Natural killer cell (primary cell): Measurements from ENCODE around the gene DNMT1. TPM values are rescaled to one million over a fixed set of nuclear protein-coding genes. Genes with fewer than 3 reads are reported as not detected.
A peak's percentile ranks its signal among the peaks of the same experiment; 100 is the strongest.

Experiments
- ATAC-seq, 3 donors: fragments of 150-1000 bp in 2 of 3; fragments of 200-7000 bp in 1 of 3; cut with Tn5 transposase; 1 replicate in 1 of 3; 2 replicates in 2 of 3; pipeline ENCODE4 v1.10.0; 2021; ENCODE audit warnings: mild to moderate bottlenecking in 2 of 3, moderate library complexity in 2 of 3
- DNase-seq, 2 donors: peaks; one replicate each; pipeline versions ENCODE4 v3.0.0 to v3.0.0-alpha.2; 2013 to 2021; ENCODE audit warnings: mixed read lengths in 1 of 2
- H3K27ac ChIP-seq: one replicate; pipeline ENCODE4 v1.5.1; 2013; ENCODE audit warnings: mild to moderate bottlenecking, low read length
- H3K27me3 ChIP-seq: one replicate; pipeline ENCODE4 v1.6.1; 2013; ENCODE audit warnings: low read length; ENCODE audit not compliant: control insufficient read depth, insufficient read depth
- H3K36me3 ChIP-seq: one replicate; pipeline ENCODE4 v1.6.1; 2013; ENCODE audit warnings: low read length; ENCODE audit not compliant: control insufficient read depth, insufficient read depth
- H3K4me1 ChIP-seq: one replicate; pipeline ENCODE4 v1.6.1; 2013; ENCODE audit warnings: low read length; ENCODE audit not compliant: control insufficient read depth, insufficient read depth
- H3K4me3 ChIP-seq: one replicate; pipeline ENCODE4 v1.5.1; 2013; ENCODE audit warnings: low read length
- H3K9me3 ChIP-seq: one replicate; pipeline ENCODE4 v1.6.1; 2013; ENCODE audit warnings: low read length; ENCODE audit not compliant: control insufficient read depth, insufficient read depth
- H3K27ac Mint-ChIP-seq, 2 donors: one replicate each; pipeline ENCODE4 v1.8.0; 2022; ENCODE audit warnings: mild to moderate bottlenecking in 2 of 2, mixed read lengths in 2 of 2, moderate library complexity in 1 of 2
- H3K27me3 Mint-ChIP-seq, 2 donors: one replicate each; pipeline ENCODE4 v1.8.0; 2022; ENCODE audit warnings: low read depth in 2 of 2, mixed read lengths in 2 of 2
- H3K36me3 Mint-ChIP-seq: one replicate; pipeline ENCODE4 v1.8.0; 2022; ENCODE audit warnings: mixed read lengths
- H3K4me1 Mint-ChIP-seq, 2 donors: one replicate each; pipeline ENCODE4 v1.8.0; 2022; ENCODE audit warnings: mixed read lengths in 2 of 2
- H3K4me3 Mint-ChIP-seq: one replicate; pipeline ENCODE4 v1.8.0; 2022; ENCODE audit warnings: mild to moderate bottlenecking, moderate library complexity, mixed read lengths
- H3K9me3 Mint-ChIP-seq, 2 donors: one replicate each; pipeline ENCODE4 v1.8.0; 2022; ENCODE audit warnings: mixed read lengths in 2 of 2
- CTCF ChIP-seq: fragments of 200-600 bp; IDR thresholded peaks from one replicate; pipeline ENCODE4 v1.8.0; 2022; ENCODE audit warnings: antibody characterized with exemption
- WGBS: methylation state at CpG from one replicate; pipeline ENCODE4 v1.1.7; 2013; ENCODE audit warnings: missing lambda C conversion rate; ENCODE audit not compliant: insufficient coverage; 5-methylcytosine and 5-hydroxymethylcytosine counted together
- intact Hi-C: fragments of 100-400 bp; cut with micrococcal nuclease; formaldehyde crosslinking; loops from one replicate; pipeline ENCODE4 v1.14.2; 2022
- total RNA-seq, 4 donors: library from RNA; stranded (reverse); fragments of 120-200 nt in 1 of 4; gene quantifications; one replicate each; pipeline versions ENCODE4 v1.2.3 to v1.2.4, GENCODE V29; 2013 to 2022

The DNMT1 gene
- total RNA-seq, 3 donors from 2014 or later (not counting 1 experiment from before 2014, with no cell fraction given) = 266 to 323 (median 275) TPM

- peak overlapping the region; percentile 88 to 95 for H3K27ac Mint-ChIP-seq
- peak overlapping the region; percentile 61 for H3K27ac ChIP-seq
- DNase-seq (peak; percentile 37 to 56), ATAC-seq (peak in 2 of 3 donors; percentile 7 to 38)
- peaks cover 85% of the 10 kb centered on the region for H3K4me1 ChIP-seq
- WGBS = 68% methylated on average over 35 of the region's 35 CpGs
- peaks cover 43% of the 10 kb centered on the region for H3K36me3 ChIP-seq
- no peaks in the 10 kb centered on the region for H3K9me3 ChIP-seq
- H3K27me3 Mint-ChIP-seq = no peaks in the 10 kb centered on the region
- H3K4me3 Mint-ChIP-seq = peak overlapping the region; percentile 82
- intact Hi-C loops = loop anchor here (5.0 kb wide), 1 partner anchor 136 kb away; the partner anchor contains the start of gene MRPL4
- peaks cover 41 to 72% of the 10 kb centered on the region in 2 donors for H3K4me1 Mint-ChIP-seq
- TF ChIP-seq CTCF = no peak
- H3K9me3 Mint-ChIP-seq = no peaks in the 10 kb centered on the region
- no peak overlapping the region for H3K4me3 ChIP-seq
- no peaks in the 10 kb centered on the region for H3K27me3 ChIP-seq
- H3K36me3 Mint-ChIP-seq = no peaks in the 10 kb centered on the region
Measured at GRCh38 chr19:10116085-10116865, 78.5 kb downstream of the DNMT1 start.

DNA sequence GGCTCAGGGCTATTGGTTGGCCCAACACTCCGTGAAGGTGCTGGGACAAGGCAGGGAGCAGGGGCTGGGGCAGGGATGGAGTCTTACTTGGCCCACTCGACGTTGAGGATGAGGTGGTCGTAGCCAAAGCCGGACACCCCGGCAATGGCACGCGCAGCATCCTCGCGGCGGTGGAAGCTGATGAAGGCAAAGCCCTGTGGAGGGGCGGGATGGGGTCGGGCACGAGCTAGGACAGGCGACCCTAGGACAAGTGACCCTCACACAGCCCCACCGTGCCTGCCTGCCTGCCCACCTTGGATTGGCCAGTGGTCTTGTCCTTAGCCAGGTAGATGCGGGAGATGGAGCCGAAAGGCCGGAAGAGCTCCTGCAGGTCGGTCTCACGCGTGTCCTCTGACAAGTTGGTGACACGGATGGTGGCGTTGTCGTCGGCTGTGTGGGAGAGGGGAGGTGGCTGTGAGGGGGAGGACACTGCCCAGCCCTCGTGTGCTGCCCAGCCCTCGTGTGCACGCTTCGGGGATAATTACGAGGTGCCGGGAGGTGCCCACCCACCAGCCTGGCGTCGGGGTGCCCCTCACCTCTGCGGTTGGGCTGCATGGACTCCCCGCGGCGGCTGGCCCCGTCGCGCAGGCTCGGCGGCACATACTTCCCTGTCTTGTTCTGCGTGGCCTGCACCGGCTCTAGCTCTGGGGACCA, 79.2 kb downstream of the DNMT1 start:
- Mint-ChIP-seq H3K4me3 (peak overlapping the region; percentile 82), H3K9me3 (no peaks in the 10 kb centered on the region), H3K27ac (peak overlapping the region; percentile 88 to 95), H3K36me3 (no peaks in the 10 kb centered on the region), H3K27me3 (no peaks in the 10 kb centered on the region), H3K4me1 (peaks cover 45 to 77% of the 10 kb centered on the region in 2 donors)
- no peaks in the 10 kb centered on the region for H3K27me3 ChIP-seq
- TF ChIP-seq CTCF = no peak
- ATAC-seq (no peak), DNase-seq (peak in 1 of 2 donors; percentile 22)
- peak overlapping the region; percentile 61 for H3K27ac ChIP-seq
- WGBS = 71% methylated on average over 45 of the region's 45 CpGs
- H3K36me3 ChIP-seq = peaks cover 51% of the 10 kb centered on the region
- no peak overlapping the region for H3K4me3 ChIP-seq
- H3K9me3 ChIP-seq = no peaks in the 10 kb centered on the region
- H3K4me1 ChIP-seq = peaks cover 92% of the 10 kb centered on the region
- intact Hi-C loops = loop anchor here (5.0 kb wide), 1 partner anchor 137 kb away; the partner anchor contains the start of gene MRPL4

- peak overlapping the region; percentile 95 to 98 for H3K27ac Mint-ChIP-seq
- peak overlapping the region; percentile 93 for H3K27ac ChIP-seq
- no peaks in the 10 kb centered on the region for H3K27me3 ChIP-seq
- peaks cover 58% of the 10 kb centered on the region for H3K36me3 ChIP-seq
- ATAC-seq = peak in 2 of 3 donors; percentile 6 to 10
- H3K9me3 Mint-ChIP-seq = no peaks in the 10 kb centered on the region
- H3K4me3 Mint-ChIP-seq = peak overlapping the region; percentile 74
- H3K4me3 ChIP-seq = no peak overlapping the region
- TF ChIP-seq CTCF = no peak
- intact Hi-C loops = loop anchor here (5.0 kb wide), 1 partner anchor 137 kb away; the partner anchor contains the start of gene MRPL4
- peak; percentile 25 to 35 for DNase-seq
- 83% methylated on average over 26 of the region's 26 CpGs for WGBS
- peaks cover 96% of the 10 kb centered on the region for H3K4me1 ChIP-seq
- H3K36me3 Mint-ChIP-seq = no peaks in the 10 kb centered on the region
- no peaks in the 10 kb centered on the region for H3K27me3 Mint-ChIP-seq
- H3K9me3 ChIP-seq = no peaks in the 10 kb centered on the region
- peaks cover 48 to 82% of the 10 kb centered on the region in 2 donors for H3K4me1 Mint-ChIP-seq
Measured at GRCh38 chr19:10114651-10115391, 79.9 kb downstream of the DNMT1 start.
